Stromal cell of bone marrow (primary cell): ENCODE results near the gene TMEM255B.

Experiments
- DNase-seq: peaks from one replicate; pipeline ENCODE4 v3.0.0-alpha.2; 2012; ENCODE audit warnings: low read depth

The TMEM255B gene

DNA sequence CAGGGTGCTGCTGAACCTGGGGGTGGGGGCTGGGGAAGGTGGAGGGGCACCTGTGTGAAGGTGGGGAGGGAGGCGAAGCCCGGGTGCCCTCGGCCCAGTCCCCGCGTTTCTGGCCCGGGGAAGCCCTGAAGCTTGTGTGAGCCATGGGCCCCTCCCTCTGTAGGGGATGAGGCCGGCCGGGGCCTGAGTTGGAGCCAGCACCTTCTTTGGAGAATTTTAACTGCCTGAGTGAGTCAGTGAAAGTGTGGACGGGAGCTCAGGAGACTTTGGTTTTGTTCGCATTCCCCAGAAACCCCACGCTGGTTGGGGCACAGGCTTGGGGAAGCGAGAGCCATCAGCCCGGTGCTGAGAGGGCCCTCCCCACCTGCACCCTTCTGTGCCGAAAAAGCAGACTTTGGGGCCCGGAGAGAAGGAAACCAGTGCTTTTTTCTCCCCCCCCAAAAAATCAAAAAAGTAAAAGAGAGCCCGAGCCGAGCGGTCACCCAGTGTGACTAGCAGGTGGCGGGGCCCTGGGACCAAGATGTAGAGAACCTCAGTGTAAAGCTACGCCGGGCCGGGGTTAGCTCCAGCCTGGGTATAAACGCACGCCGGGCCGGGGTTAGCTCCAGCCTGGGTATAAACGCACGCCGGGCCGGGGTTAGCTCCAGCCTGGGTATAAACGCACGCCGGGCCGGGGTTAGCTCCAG is 45.1 kb downstream of the TMEM255B start:
- DNase-seq = no peak

DNA sequence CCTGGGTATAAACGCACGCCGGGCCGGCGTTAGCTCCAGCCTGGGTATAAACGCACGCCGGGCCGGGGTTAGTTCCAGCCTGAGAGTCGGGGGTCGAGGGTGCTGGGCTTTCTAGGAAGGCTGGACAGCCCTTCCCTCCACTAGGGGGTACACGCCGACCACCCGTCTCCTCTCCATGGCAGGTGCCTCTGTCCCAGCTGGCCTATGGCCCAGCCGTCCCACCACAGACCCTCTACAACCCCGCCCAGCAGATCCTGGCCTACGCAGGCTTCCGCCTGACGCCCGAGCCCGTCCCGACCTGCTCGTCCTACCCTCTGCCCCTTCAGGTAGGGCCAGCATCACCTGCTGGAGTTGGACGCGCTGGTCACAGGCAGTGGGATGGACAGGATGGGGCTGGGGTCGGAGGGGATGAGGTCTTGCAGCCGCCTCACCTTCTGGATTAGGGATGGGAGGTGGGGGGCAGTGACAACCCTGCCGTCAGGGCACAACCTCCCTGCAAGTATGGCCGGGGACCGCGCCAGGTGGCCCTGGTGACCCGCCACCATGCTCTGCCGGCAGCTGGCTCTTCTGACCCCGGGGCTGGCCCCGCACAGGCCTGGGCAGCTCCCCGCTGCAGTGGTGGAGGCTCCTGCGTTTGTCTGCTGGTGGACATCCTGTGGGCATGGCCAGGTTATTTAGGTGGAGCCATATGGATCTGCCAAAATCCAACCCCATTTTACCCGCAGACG is 45.8 kb downstream of the TMEM255B start:
- DNase-seq = no peak

DNA sequence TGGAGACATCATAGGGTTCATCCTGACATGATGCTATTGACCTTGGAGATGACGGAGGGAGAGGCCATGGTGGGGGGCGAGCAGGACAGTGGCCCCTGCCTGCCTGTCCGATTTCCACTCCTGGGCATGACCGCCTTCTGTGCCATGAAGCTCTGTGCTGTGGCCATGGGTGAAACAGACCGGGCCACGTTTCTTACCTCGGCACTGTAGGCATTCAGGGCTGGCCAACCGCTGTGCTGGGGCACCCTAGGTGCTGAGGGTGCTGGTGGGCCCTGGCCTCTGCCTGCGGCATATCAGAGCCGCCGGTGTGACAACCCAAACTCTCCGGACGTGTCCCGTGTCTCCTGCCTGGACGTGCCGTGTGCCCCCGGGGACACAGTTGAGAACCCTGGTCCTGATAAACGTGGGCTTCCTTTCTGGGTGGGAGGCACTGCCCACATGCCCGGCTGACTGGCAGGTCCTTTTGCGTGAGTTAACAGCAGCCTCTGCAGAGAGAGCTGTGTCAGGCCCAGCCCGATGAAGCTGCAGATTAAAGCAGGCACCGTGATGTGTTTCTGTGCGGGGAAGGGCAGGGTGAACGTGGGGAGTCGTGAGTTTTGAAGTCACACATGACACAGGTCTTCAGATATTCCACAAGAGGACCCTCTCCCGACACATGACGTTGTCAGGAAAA is 46.5 kb downstream of the TMEM255B start:
- no peak for DNase-seq

DNA sequence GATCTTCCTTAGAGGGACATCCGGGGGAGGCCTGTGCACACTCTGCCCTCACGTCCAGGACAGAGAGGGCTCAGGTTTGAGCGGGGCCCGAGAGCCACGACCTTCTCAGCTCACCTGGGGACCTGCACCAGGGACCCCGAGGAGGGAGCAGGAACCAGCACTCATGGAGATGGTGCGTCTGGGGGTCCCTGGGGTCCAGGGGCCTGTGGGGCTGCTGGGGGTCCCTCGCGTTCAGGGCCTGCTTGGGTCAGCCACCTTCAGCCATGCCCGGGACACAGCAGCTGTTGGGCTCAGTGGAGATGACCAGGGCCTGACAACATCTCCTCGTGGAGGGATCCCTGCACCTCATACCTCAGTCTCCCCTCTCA is 47.1 kb downstream of the TMEM255B start:
- no peak for DNase-seq

DNA sequence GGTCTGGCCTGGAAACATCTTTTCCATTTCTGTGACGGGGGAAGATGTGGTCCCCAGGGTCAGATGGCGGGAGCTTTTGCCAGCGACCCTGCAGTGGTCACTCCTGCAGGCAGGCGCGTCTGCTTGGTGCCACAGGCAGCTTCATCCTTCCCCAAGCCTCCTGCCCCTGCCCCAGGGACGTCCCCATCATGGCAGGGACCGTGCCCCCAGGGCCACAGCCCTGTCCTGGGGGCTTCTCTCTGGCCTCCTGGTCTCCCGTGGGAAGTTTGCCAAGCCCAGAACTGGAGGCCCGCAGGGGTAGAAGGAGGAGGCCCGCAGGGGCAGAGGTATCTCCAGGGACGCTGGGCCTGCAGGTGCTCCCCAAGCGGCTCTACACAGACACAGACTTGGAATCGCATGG is 47.5 kb downstream of the TMEM255B start:
- DNase-seq = no peak

DNA sequence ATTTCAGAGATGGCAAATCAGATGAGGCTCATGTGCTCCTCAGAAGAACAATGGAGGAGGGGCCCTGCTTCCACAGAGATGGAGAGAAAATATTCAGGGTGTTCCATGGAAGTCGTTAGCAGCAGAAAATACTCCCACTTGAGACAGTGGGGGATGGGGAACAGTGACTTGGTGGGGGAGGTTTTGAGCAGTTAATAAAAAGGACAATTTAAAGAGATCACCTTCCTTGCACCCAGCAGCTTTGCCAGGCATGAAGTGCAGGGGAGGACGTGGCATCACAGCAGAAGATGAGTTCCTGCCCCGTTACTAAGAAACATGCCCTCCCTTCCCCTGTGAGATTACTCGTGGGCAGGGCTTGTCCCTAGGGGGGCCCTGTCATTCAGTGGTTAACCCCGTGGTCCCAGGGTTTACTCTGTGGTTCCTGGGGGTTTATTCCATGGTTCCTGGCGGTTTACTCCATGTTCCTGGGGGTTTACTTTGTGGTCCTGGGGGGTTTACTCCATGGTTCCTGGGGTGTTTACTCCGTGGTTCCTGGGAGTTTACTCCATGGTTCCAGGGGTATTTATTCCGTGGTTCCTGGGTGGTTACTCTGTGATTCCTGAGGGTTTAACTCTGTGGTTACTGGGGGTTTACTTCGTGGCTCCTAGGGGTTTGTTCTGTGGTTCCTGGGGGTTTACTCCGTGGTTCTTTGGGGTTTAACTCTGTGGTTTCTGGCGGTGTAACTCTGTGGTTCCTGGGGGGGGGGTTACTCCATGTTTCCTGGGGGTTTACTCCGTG is 49.2 kb downstream of the TMEM255B start:
- no peak for DNase-seq

DNA sequence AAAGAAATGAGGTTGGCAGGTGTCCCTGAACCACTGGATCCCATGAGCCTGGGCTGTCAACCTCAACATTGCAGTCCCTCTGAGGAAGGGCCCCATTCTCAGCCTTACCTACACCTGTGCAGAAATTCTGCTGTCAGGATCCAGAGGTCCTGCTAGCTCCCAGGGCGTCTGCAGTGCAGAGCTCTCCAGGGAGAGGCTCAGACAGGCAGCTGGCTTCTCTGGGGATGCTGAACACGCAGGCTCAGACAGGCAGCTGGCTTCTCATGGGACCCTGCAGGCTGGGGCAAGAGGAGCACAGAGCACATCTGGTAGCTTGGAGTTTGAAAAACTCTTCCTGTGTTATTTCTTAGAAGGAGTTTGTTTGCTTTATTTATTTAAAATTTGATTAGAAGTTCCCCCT is 50.9 kb downstream of the TMEM255B start:
- no peak for DNase-seq

DNA sequence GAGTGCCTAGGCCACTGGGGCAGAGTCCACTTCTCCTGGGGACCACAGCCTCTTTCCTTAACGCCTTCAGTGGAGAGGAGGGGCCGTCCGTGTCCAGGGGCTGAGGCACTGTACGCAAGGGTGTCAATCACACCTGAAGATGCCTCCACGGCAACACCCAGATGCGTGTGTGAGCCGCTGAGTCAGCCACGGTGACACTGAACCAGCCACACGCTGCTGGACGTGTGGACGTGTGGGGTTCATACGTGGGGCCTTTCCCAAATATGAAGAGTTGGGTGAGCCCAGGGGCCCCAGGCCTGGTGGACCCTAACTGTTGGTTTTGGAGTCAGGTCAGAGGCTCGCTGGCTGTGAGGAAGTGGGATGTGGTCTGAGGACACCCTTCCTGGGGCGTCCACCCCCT is 51.6 kb downstream of the TMEM255B start:
- DNase-seq = no peak

DNA sequence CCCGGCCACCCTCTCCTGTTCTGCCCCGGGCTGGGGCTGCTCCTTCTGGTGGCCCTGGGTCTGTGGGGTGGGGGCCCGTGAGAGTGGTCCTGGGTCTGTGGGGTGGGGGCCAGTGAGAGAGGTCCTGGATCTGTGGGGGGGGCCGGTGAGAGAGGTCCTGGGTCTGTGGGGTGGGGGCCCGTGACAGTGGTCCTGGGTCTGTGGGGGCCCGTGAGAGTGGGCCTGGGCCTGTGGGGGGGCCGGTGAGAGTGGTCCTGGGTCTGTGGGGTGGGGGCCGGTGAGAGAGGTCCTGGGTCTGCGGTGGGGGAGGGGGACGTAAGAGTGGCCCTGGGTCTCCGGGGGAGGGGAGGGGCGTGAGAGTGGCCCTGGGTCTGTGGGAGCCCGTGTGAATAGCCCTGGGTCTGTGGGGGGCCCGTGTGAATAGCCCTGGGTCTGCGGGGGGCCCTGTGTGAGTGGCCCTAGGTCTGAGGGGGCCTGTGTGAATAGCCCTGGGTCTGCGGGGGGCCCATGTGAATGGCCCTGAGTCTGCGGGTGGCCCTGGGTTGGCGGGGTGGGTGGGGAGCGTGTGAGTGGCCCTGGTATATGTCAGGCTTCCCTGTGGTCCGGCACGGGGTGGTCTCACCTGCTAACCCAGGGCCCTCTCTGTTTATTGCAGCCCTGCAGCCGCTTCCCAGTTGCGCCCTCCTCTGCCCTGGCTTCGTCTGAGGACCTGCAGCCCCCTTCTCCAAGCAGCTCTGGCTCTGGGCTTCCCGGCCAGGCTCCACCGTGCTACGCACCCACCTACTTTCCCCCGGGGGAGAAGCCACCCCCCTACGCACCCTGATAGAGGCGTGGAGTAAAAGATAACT is 52.3 kb downstream of the TMEM255B start:
- no peak for DNase-seq

DNA sequence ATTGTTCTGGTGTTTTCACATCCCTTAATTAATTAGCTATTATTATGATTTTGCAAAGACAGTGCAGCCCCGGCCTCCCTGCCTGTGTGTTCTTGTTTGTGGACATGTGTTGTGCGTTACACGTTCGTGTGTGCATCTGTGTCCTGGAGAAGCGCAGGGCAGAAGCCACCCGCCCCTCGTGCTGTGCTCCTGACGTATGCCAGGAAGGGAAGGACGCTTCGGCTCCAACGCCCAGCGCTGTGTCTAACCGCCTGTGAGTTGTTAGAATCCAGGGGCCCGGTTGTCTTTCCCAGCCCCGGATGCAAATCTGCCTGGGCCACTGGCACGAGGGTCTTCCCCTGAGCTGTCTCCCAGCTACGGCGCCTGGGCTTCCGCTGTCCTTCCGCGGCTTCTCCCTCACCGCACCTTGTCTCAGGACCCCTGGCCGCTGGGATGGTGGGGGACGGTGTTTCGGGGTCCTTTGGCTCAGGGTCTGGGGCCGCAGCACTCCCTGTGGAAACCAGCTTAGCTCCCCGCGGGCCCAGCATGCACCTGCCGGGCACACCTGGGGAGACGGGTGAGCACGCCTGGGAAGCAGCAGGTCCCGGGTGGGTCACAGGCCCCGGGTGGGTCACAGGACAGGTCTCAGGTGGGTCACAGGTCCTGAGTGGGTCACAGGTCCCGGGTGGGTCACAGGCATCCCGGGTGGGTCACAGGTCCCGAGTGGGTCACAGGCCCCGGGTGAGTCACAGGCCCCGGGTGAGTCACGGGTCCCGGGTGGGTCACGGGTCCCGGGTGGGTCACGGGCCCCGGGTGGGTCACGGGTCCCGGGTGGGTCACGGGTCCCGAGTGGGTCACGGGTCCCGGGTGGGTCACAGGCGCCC is 53.4 kb downstream of the TMEM255B start:
- DNase-seq = no peak

DNA sequence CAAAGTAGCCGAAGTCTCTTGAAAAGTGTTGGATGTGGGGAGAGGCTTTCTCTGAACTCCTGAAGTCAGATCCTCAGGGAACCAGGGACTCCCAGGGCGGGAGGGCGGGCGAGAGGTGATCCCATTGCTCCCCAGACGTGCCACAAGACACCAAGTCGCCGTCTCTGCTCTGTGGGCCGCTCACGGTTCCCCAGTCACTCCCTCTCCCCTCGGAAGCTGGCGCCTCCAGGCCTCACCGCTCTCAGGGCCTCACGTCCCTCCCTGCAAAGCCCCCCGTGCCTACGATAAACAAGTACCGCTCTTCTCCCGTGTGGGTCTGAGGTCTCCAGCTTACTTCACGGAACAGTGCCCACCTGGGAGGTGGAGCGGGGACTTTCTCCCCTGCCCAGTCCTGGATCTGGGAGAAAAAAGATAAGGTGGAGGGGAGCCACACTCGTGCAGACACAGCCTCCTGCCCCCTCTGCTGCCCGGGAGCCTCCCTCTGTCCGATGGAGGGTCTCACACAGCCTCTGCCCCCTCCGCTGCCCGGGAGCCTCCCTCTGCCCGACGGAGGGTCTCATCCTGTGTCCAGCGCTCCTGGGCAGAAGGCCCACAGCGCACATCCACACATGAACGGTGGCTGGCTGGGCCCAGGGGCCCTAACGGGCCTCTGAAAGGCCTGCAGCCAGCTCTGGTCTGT is 54.2 kb downstream of the TMEM255B start:
- DNase-seq = no peak

DNA sequence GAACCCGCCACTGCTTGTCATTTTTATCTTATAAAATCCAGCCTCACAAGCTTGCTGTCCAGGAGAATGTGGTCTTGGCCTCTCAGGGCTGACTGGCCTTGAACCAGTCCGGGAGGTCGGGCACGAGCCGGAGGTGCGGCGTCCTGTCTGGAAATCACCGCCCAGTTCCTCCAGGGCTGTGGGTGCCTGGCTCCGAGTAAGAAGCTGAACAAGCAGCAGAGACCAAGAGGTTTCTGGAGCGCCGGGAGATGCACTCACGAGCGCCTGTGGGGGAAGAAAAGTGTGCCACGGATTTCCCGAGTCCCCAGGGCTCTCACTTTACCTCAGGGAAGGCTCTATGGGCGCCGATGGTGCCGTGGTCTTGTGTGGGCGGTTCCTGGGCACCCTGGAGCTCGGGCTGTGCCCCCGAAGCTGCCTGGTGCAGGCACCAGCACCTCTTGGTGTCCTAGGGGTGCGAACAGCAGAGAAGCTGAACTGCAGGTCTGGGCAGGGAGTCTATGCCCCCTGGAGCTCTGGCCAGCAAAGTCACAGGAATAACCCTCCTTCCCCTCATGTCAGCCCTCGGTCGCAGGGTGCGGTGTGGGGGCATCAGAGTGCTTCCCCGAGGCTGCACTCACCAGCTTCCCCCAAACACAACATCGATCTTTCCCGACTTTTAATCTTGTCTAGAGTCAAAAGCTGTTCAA is 54.9 kb downstream of the TMEM255B start:
- DNase-seq = no peak

DNA sequence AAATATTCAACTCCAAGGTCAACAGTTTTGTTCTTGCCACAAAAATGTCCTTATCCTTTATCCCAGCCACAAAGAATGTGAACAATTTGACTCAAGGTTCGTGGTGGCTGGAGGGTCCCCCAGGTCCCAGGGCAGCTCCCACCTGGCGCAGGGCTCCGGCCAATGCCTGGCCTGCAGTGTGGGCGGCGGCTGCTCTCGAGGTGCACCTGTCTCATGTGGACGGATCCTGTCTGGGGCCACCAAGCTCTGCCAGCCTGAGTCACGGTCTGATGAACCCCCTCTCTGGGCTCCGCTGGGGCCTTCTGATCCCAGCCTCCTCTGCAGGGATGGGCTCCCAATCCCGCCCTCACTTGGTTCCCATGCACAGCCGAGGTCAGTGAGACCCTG is 55.4 kb downstream of the TMEM255B start:
- DNase-seq = no peak

DNA sequence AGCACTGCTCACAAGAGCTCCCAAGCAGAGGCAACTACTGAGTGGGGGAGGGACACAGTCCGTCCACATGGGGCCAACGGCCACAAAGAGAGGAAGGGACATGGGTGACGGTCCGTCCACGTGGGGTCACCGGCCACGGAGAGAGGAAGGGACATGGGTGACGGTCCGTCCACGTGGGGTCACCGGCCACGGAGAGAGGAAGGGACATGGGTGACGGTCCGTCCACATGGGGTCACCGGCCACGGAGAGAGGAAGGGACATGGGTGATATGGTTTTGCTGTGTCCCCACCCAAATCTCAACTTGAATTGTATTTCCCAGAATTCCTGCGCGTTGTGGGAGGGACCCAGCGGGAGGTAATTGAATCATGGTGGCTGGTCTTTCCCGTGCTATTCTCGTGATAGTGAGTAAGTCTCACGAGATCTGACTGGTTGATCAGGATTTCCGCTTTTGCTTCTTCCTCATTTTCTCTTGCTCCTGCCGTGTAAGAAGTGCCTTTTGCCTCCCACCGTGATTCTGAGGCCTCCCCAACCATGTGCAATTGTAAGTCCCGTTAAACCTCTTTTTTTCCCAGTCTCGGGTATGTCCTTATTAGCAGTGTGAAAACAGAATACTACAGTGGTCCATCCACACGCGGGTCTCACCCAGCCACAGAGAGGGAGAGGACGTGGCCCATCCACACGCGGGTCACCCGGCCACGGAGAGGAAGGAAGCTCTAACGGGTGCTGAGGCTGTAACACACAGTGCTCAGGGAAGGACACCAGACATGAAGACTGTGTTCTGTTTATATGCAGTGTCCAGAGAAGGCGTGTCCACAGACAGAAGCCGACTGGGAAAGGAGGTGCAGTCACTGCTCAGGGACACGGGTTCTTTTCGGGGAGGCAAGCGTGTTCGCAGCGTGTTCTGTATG is 56.4 kb downstream of the TMEM255B start:
- no peak for DNase-seq

DNA sequence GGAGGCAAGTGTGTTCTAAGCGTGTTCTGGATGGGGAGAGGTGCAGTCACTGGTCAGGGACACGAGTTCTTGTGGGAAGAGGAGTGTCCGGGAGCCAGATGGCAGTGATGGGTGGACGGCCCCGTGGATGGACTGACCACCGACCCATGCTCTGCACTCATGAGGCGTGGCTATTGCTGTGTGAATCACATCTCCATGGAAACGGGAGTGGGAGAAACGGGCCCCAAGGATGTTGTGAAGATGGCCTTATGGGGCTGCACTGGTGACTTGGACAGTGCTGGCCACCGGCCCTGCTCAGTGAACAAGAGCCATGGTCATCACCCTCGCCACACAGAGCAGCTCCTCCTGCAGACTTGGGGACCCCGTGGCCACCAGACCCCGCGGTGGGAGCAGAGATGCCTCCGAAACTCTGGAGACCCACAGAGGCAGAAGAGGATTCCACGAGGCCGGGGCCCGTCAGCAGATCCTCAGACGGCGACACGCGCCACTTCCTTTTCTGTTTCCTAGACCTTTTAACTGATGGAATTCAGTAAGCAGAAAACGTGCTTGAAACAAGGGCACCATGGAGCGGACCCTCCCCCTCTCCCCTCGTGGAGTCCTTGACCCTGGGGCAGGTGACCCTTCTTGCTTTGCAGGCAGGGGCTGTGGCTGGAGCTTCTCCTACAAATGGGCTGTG is 57.4 kb downstream of the TMEM255B start:
- DNase-seq = no peak

DNA sequence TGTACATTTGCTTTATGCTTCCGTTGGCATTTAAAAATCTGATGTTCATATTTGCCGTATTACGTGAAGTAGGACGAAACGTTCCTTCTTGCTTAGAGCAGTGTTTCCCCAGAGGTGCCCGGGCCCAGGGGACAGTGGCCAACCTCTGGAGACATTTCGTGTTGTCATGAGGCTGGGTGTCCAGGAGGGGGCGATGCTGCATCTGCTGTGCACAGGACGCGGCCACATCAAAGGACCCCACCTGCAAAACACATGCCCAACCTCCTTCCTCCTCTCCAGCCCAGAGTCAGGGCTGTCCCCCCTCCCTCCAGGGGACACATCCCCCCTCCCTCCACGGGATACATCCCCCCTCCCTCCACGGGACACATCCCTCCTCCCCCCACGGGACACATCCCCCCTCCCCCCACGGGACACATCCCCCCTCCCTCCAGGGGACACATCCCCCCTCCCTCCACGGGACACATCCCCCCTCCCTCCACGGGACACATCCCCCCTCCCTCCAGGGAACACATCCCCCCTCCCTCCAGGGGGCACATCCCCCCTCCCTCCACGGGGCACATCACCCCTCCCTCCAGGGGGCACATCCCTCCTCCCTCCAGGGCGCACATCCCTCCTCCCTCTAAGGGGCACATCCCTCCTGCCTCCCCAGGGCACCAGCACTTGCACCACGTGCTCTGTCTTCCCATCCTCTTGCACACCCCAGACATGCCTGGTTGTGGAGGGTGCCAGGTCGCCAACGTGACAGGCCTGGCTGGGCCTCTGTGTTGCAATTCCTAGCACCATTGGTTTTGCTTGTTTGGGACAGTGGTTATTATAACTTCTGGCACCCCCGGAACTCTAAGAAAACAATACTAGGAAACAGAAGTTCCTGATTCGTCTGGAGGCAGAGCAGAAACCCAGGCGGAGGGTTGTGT is 58.2 kb downstream of the TMEM255B start:
- DNase-seq = peak; percentile 68
